RWPE2 (cell line): Measurements from ENCODE around the gene NKAIN2.

Experiments used
- ATAC-seq: fragments of 200-7000 bp; cut with Tn5 transposase; 3 replicates; pipeline ENCODE4 v1.9.1; 2021; ENCODE audit warnings: low read depth
- DNase-seq: peaks from one replicate; pipeline ENCODE4 v3.0.0-alpha.2; 2020; ENCODE audit warnings: low spot score
- H3K27ac ChIP-seq: fragments of 450-650 bp; 2 replicates; pipeline ENCODE4 v1.5.1; 2017; ENCODE audit warnings: mild to moderate bottlenecking; ENCODE audit not compliant: poor library complexity, severe bottlenecking
- H3K27me3 ChIP-seq: fragments of 250-450 bp; sonication (Bioruptor Pico); 2 replicates; pipeline ENCODE4 v1.5.1; 2021; ENCODE audit warnings: mild to moderate bottlenecking, moderate library complexity; ENCODE audit not compliant: insufficient read depth, poor library complexity, severe bottlenecking
- H3K36me3 ChIP-seq: fragments of 250-450 bp; sonication (Bioruptor Pico); 2 replicates; pipeline ENCODE4 v1.5.1; 2020; ENCODE audit warnings: low read depth, mild to moderate bottlenecking, moderate library complexity
- H3K4me1 ChIP-seq: fragments of 250-450 bp; sonication (Bioruptor Pico); 2 replicates; pipeline ENCODE4 v1.5.1; 2021; ENCODE audit warnings: mild to moderate bottlenecking, moderate library complexity; ENCODE audit not compliant: insufficient read depth, poor library complexity, severe bottlenecking
- H3K4me3 ChIP-seq: fragments of 250-450 bp; sonication (Bioruptor Pico); 2 replicates; pipeline ENCODE4 v1.5.1; 2021; ENCODE audit warnings: mild to moderate bottlenecking, moderate library complexity; ENCODE audit not compliant: severe bottlenecking
- H3K9me3 ChIP-seq: fragments of 250-450 bp; sonication (Bioruptor Pico); 2 replicates; pipeline ENCODE4 v1.5.1; 2021; ENCODE audit warnings: mild to moderate bottlenecking, moderate library complexity; ENCODE audit not compliant: severe bottlenecking
- CTCF ChIP-seq: fragments of 450-650 bp; IDR thresholded peaks from one replicate; pipeline ENCODE4 v1.5.1; 2017; ENCODE audit warnings: mild to moderate bottlenecking, moderate library complexity; ENCODE audit not compliant: poor library complexity, severe bottlenecking

The NKAIN2 gene

GRCh38 chr6:124423621-124424020, 620.0 kb downstream of the NKAIN2 start:
- DNase-seq (no peak), ATAC-seq (no peak)
- Histone ChIP-seq H3K4me1 (no peaks in the 10 kb centered on the region), H3K9me3 (no peaks in the 10 kb centered on the region), H3K27ac (no peak overlapping the region), H3K27me3 (no peaks in the 10 kb centered on the region), H3K4me3 (no peak overlapping the region), H3K36me3 (no peaks in the 10 kb centered on the region)
- no peak for TF ChIP-seq CTCF

GRCh38 chr6:124430740-124431318, 627.2 kb downstream of the NKAIN2 start:
- no peak overlapping the region for H3K4me3 ChIP-seq
- no peak for DNase-seq
- no peaks in the 10 kb centered on the region for H3K9me3 ChIP-seq
- H3K27ac ChIP-seq, result no peak overlapping the region
- no peaks in the 10 kb centered on the region for H3K4me1 ChIP-seq
- H3K27me3 ChIP-seq, result no peaks in the 10 kb centered on the region
- TF ChIP-seq CTCF, result no peak
- H3K36me3 ChIP-seq, result no peaks in the 10 kb centered on the region
- no peak for ATAC-seq

GRCh38 chr6:124432620-124433019, 629.0 kb downstream of the NKAIN2 start:
- TF ChIP-seq CTCF, result no peak
- H3K36me3 ChIP-seq, result no peaks in the 10 kb centered on the region
- H3K9me3 ChIP-seq, result no peaks in the 10 kb centered on the region
- ATAC-seq (no peak), DNase-seq (no peak)
- H3K4me3 ChIP-seq, result no peak overlapping the region
- no peak overlapping the region for H3K27ac ChIP-seq
- no peaks in the 10 kb centered on the region for H3K27me3 ChIP-seq
- no peaks in the 10 kb centered on the region for H3K4me1 ChIP-seq

GRCh38 chr6:124433387-124434160, 629.9 kb downstream of the NKAIN2 start:
- ATAC-seq (no peak), DNase-seq (no peak)
- Histone ChIP-seq H3K4me1 (no peaks in the 10 kb centered on the region), H3K27me3 (no peaks in the 10 kb centered on the region), H3K4me3 (no peak overlapping the region), H3K27ac (no peak overlapping the region), H3K9me3 (no peaks in the 10 kb centered on the region), H3K36me3 (no peaks in the 10 kb centered on the region)
- no peak for TF ChIP-seq CTCF

GRCh38 chr6:124434421-124434820, 630.8 kb downstream of the NKAIN2 start:
- ATAC-seq, result peak; percentile 25; the same call in 1 of the 3 replicates
- no peak overlapping the region for H3K27ac ChIP-seq
- H3K4me3 ChIP-seq, result no peak overlapping the region
- no peak for DNase-seq
- H3K27me3 ChIP-seq, result no peaks in the 10 kb centered on the region
- no peaks in the 10 kb centered on the region for H3K4me1 ChIP-seq
- no peaks in the 10 kb centered on the region for H3K36me3 ChIP-seq
- no peak for TF ChIP-seq CTCF
- no peaks in the 10 kb centered on the region for H3K9me3 ChIP-seq
